Astrocyte (in vitro differentiated cells and primary cell): ENCODE results near the gene TMIGD3.

ENCODE experiments used
- EZH2 ChIP-seq: IDR thresholded peaks from 2 replicates; pipeline ENCODE4 v1.6.1; 2012; ENCODE audit warnings: mild to moderate bottlenecking, low read length, inconsistent platforms; ENCODE audit not compliant: insufficient read depth
- TF ChIP-seq, protein P1 (sequence below): IDR thresholded peaks from 2 replicates; pipeline ENCODE4 v1.5.1; 2011; ENCODE audit warnings: low read depth, mild to moderate bottlenecking, inconsistent platforms, low read length, moderate library complexity; ENCODE audit not compliant: insufficient read depth

DNA sequence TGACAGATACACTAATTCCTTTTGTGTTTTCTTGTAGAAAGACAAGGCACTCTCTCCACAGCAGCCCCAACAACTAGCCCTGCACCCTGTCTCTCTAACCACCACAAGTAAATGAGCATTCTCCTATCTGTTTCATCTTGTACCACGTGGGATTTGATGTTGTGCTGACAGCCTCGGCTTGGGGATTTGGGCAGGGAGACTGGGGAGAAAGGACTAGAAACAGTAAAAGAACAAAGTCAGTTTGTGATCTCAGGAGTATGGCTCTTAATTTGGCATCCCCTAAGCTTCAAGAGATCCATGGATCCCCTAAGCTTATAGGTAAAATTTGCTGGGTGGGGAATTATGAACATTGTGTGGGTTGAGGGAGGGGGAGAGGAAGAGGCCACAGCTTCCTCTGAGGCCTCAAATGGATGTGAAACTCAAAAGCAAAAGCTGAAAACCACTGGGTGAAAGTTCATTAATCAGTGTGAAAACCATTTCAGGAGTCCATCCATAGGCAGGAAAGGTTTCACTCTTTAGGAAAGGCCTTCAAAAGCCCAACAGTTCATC is 26.6 kb downstream of the TMIGD3 start:
- TF ChIP-seq, protein P1, sequence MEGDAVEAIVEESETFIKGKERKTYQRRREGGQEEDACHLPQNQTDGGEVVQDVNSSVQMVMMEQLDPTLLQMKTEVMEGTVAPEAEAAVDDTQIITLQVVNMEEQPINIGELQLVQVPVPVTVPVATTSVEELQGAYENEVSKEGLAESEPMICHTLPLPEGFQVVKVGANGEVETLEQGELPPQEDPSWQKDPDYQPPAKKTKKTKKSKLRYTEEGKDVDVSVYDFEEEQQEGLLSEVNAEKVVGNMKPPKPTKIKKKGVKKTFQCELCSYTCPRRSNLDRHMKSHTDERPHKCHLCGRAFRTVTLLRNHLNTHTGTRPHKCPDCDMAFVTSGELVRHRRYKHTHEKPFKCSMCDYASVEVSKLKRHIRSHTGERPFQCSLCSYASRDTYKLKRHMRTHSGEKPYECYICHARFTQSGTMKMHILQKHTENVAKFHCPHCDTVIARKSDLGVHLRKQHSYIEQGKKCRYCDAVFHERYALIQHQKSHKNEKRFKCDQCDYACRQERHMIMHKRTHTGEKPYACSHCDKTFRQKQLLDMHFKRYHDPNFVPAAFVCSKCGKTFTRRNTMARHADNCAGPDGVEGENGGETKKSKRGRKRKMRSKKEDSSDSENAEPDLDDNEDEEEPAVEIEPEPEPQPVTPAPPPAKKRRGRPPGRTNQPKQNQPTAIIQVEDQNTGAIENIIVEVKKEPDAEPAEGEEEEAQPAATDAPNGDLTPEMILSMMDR = no peak
- no peak for TF ChIP-seq EZH2
